A549 (cell line): ENCODE results near the gene BLCAP. TPM values are rescaled to one million over a fixed set of nuclear protein-coding genes. Genes with fewer than 3 reads are reported as not detected.
"Not testable (repeated sequence)": the region's sequence is repeated elsewhere in the genome, so short reads cannot be mapped to it uniquely, and the experiment has no call there.

Source experiments
- ATAC-seq, 2 experiments: fragments of 200-7000 bp in 1 of 2; fragments of >200 bp in 1 of 2; cut with Nextera tagmentation in 1 of 2; cut with Tn5 transposase in 1 of 2; 3 replicates each; pipeline versions ENCODE4 v1.8.0 to v1.9.1; 2018 to 2020; ENCODE audit warnings: mild to moderate bottlenecking in 1 of 2, moderate library complexity in 1 of 2
- CTCF ChIA-PET: fragments of 300-600 bp; sonication (Branson Sonifier 250); formaldehyde crosslinking; extraction: SDS; loops from one replicate; lab custom pipeline; 2021; ENCODE audit warnings: antibody characterized with exemption, inconsistent platforms; lab: Yijun Ruan, JAX
- POLR2A ChIA-PET: fragments of 350-600 bp; formaldehyde crosslinking; extraction: SDS; loops from one replicate; lab custom pipeline; 2021; ENCODE audit warnings: antibody characterized with exemption, inconsistent platforms; lab: Yijun Ruan, JAX
- DNase-seq, 2 experiments: peaks; one replicate each; pipeline versions ENCODE4 v3.0.0 to v3.0.0-alpha.2; 2011 to 2016; ENCODE audit warnings: low read depth in 1 of 2, low spot score in 1 of 2
- FAIRE-seq: peaks from 2 replicates; lab custom pipeline; 2011; peaks lifted over from hg19 to GRCh38; lab: Jason Lieb, UNC
- H3K27ac ChIP-seq, 2 experiments: fragments of >200 bp; sonication (Bioruptor Twin); formaldehyde crosslinking; 3 replicates each; pipeline ENCODE4 v1.5.1; 2016 to 2017
- H3K4me1 ChIP-seq: fragments of >200 bp; sonication (Bioruptor Twin); formaldehyde crosslinking; 3 replicates; pipeline ENCODE4 v1.6.1; 2016
- H3K4me2 ChIP-seq: fragments of >200 bp; sonication (Bioruptor Twin); formaldehyde crosslinking; 3 replicates; pipeline ENCODE4 v1.6.1; 2016
- H3K4me3 ChIP-seq: fragments of >200 bp; sonication (Bioruptor Twin); formaldehyde crosslinking; 3 replicates; pipeline ENCODE4 v1.5.1; 2016
- H3K9me3 ChIP-seq: fragments of >200 bp; sonication (Bioruptor Twin); formaldehyde crosslinking; 3 replicates; pipeline ENCODE4 v1.6.1; 2016
- BHLHE40 ChIP-seq: IDR thresholded peaks from 2 replicates; pipeline ENCODE4 v1.6.1; 2012; ENCODE audit warnings: low read depth, low read length, inconsistent platforms
- CBX2 ChIP-seq: fragments of 200-600 bp; sonication (generic); IDR thresholded peaks from 2 replicates; pipeline ENCODE4 v1.6.1; 2016; ENCODE audit warnings: low read depth, mild to moderate bottlenecking, borderline replicate concordance
- CEBPB ChIP-seq, 2 experiments: fragments of >200 bp in 1 of 2; sonication (Bioruptor Twin) in 1 of 2; formaldehyde crosslinking in 1 of 2; IDR thresholded peaks; 2 replicates each; pipeline ENCODE4 v1.6.1; 2012 to 2016
- CHD2 ChIP-seq: fragments of 150-350 bp; IDR thresholded peaks from 2 replicates; pipeline ENCODE4 v1.6.1; 2014; ENCODE audit warnings: low read length; ENCODE audit not compliant: partially characterized antibody
- EHF ChIP-seq: fragments of 250-450 bp; sonication (Bioruptor Pico); IDR thresholded peaks from 2 replicates; pipeline ENCODE4 v1.5.0; 2020; ENCODE audit warnings: mild to moderate bottlenecking
- ELK1 ChIP-seq: fragments of 150-350 bp; IDR thresholded peaks from 2 replicates; pipeline ENCODE4 v1.6.1; 2014; ENCODE audit warnings: low read depth, mild to moderate bottlenecking, low read length
- EP300 ChIP-seq, 2 experiments: fragments of >200 bp; sonication (Bioruptor Twin); formaldehyde crosslinking; IDR thresholded peaks; 2 replicates in 1 of 2; 3 replicates in 1 of 2; pipeline ENCODE4 v1.6.1; 2016 to 2017
- FOXS1 ChIP-seq: fragments of 250-450 bp; sonication (Bioruptor Pico); IDR thresholded peaks from 2 replicates; pipeline ENCODE4 v1.5.0; 2020; ENCODE audit warnings: mild to moderate bottlenecking, moderate library complexity
- GATA3 ChIP-seq: IDR thresholded peaks from 2 replicates; pipeline ENCODE4 v1.6.1; 2012; ENCODE audit warnings: borderline replicate concordance
- HEYL ChIP-seq: fragments of 250-450 bp; sonication (Bioruptor Pico); IDR thresholded peaks from 2 replicates; pipeline ENCODE4 v1.8.0; 2021; ENCODE audit warnings: mild to moderate bottlenecking, moderate library complexity
- HMGXB4 ChIP-seq: fragments of 250-450 bp; sonication (Bioruptor Pico); IDR thresholded peaks from 2 replicates; pipeline ENCODE4 v1.5.0; 2021; ENCODE audit warnings: mild to moderate bottlenecking, moderate library complexity, borderline replicate concordance
- HOXB13 ChIP-seq: fragments of 250-450 bp; sonication (Bioruptor Pico); IDR thresholded peaks from 2 replicates; pipeline ENCODE4 v1.5.0; 2020; ENCODE audit warnings: low read depth, mild to moderate bottlenecking, moderate library complexity
- KDM5A ChIP-seq: fragments of 200-600 bp; sonication (generic); IDR thresholded peaks from 2 replicates; pipeline ENCODE4 v1.6.1; 2016; ENCODE audit warnings: antibody characterized with exemption, mild to moderate bottlenecking
- MAX ChIP-seq: IDR thresholded peaks from 2 replicates; pipeline ENCODE4 v1.6.1; 2012
- NFE2L2 ChIP-seq: fragments of 150-350 bp; conservative IDR thresholded peaks from 2 replicates; pipeline ENCODE4 v1.6.1; 2014; ENCODE audit warnings: low read length
- NPAS2 ChIP-seq: fragments of 250-450 bp; sonication (Bioruptor Pico); IDR thresholded peaks from 2 replicates; pipeline ENCODE4 v1.8.0; 2022; ENCODE audit warnings: mild to moderate bottlenecking, moderate library complexity, borderline replicate concordance
- RAD21 ChIP-seq, 2 experiments: fragments of >200 bp in 1 of 2; sonication (Bioruptor Twin) in 1 of 2; formaldehyde crosslinking in 1 of 2; IDR thresholded peaks in 1 of 2; conservative IDR thresholded peaks in 1 of 2; 2 replicates in 1 of 2; 3 replicates in 1 of 2; pipeline ENCODE4 v1.6.1; 2012 to 2018; ENCODE audit warnings: inconsistent platforms in 1 of 2
- RARB ChIP-seq: fragments of 250-450 bp; sonication (Bioruptor Pico); IDR thresholded peaks from 2 replicates; pipeline ENCODE4 v1.8.0; 2021; ENCODE audit warnings: mild to moderate bottlenecking, moderate library complexity
- RCOR1 ChIP-seq: fragments of 150-350 bp; IDR thresholded peaks from 2 replicates; pipeline ENCODE4 v1.6.1; 2014; ENCODE audit warnings: antibody characterized with exemption, low read length, low read depth
- RFX5 ChIP-seq: fragments of 450-650 bp; IDR thresholded peaks from 2 replicates; pipeline ENCODE4 v1.7.1; 2014; ENCODE audit warnings: antibody characterized with exemption, mild to moderate bottlenecking, moderate library complexity
- SMC3 ChIP-seq: fragments of >200 bp; sonication (Bioruptor Twin); formaldehyde crosslinking; IDR thresholded peaks from 3 replicates; pipeline ENCODE4 v1.6.1; 2018; ENCODE audit warnings: inconsistent platforms
- ZC3H11A ChIP-seq: fragments of 450-650 bp; IDR thresholded peaks from 2 replicates; pipeline ENCODE4 v1.6.1; 2014; ENCODE audit warnings: antibody characterized with exemption, mild to moderate bottlenecking
- ZFP36 ChIP-seq: fragments of 450-650 bp; IDR thresholded peaks from 2 replicates; pipeline ENCODE4 v1.6.1; 2014; ENCODE audit warnings: borderline replicate concordance; ENCODE audit not compliant: partially characterized antibody
- WGBS: methylation state at CpG from one replicate; pipeline ENCODE4 v1.1.6; 2017; ENCODE audit errors: missing lambda C conversion rate; 5-methylcytosine and 5-hydroxymethylcytosine counted together
- polyA plus RNA-seq, 4 experiments: library from polyadenylated mRNA; depleted of rRNA in 3 of 4; stranded (reverse); fragments of >200 nt; fragmentation: RNase III in 1 of 4; extraction: RNeasy Plus Mini Kit Qiagen cat#74134 plus additional on column Dnase treatment in 1 of 4; gene quantifications; 2 replicates in 3 of 4; 3 replicates in 1 of 4; pipeline ENCODE4 v1.2.3, GENCODE V29; 2011 to 2017

The BLCAP gene
- polyA plus RNA-seq, 2 of the 4 experiments (the other 2 are of a cell fraction), result 30.3 to 49.0 TPM

GRCh38 chr20:37558779-37559178 is 31.1 kb upstream of the BLCAP start:
- H3K4me2 ChIP-seq, result no peak overlapping the region
- 58% methylated on average over 4 of the region's 4 CpGs for WGBS
- FAIRE-seq (no peak), DNase-seq (no peak), ATAC-seq (no peak)
- no peaks in the 10 kb centered on the region for H3K9me3 ChIP-seq
- no peak overlapping the region for H3K4me3 ChIP-seq
- no peak overlapping the region for H3K27ac ChIP-seq
- no peak for TF ChIP-seq CBX2
- TF ChIP-seq RARB (CRISPR knock-in tag), result no peak
- TF ChIP-seq HEYL (CRISPR knock-in tag), result no peak
- no peak for TF ChIP-seq ELK1
- TF ChIP-seq KDM5A, result no peak
- no peak for TF ChIP-seq RFX5
- TF ChIP-seq CEBPB (IDR thresholded peaks at IDR 0.05), result no peak
- TF ChIP-seq MAX, result no peak
- no peak for TF ChIP-seq BHLHE40
- TF ChIP-seq HOXB13 (CRISPR knock-in tag), result no peak
- TF ChIP-seq, all 56 proteins: peak for 0
- ChIA-PET POLR2A (no interaction called here), CTCF (interaction anchor here (1.3 kb wide), 1 partner anchor 288 kb away, joined by 4 read pairs; no protein-coding TSS in a partner anchor)
- no peaks in the 10 kb centered on the region for H3K4me1 ChIP-seq

GRCh38 chr20:37558306-37558705 is 30.6 kb upstream of the BLCAP start:
- H3K4me3 ChIP-seq, result no peak overlapping the region
- no peaks in the 10 kb centered on the region for H3K4me1 ChIP-seq
- no peak for FAIRE-seq
- H3K27ac ChIP-seq, result no peak overlapping the region
- POLR2A ChIA-PET, result no interaction called here
- TF ChIP-seq CEBPB (IDR thresholded peaks at IDR 0.05), result no peak
- TF ChIP-seq GATA3, result no peak
- TF ChIP-seq ZC3H11A, result no peak
- TF ChIP-seq CHD2, result no peak
- TF ChIP-seq ZFP36, result no peak
- TF ChIP-seq BHLHE40, result no peak
- no peak for TF ChIP-seq NPAS2 (CRISPR knock-in tag)
- no peak for TF ChIP-seq MAX
- TF ChIP-seq SMC3, result no peak
- no peak for TF ChIP-seq EP300 (IDR thresholded peaks at IDR 0.05)
- no peak for TF ChIP-seq EHF
- TF ChIP-seq FOXS1 (CRISPR knock-in tag), result no peak
- 51% methylated on average over 4 of the region's 4 CpGs for WGBS
- no peak for ATAC-seq
- no peaks in the 10 kb centered on the region for H3K9me3 ChIP-seq
- CTCF ChIA-PET, result interaction anchor here (1.3 kb wide), 1 partner anchor 288 kb away, joined by 4 read pairs; no protein-coding TSS in a partner anchor
- DNase-seq, result no peak
- H3K4me2 ChIP-seq, result no peak overlapping the region

GRCh38 chr20:37556538-37556937 is 28.9 kb upstream of the BLCAP start:
- H3K9me3 ChIP-seq, result no peaks in the 10 kb centered on the region
- FAIRE-seq, result no peak
- CTCF ChIA-PET, result interaction anchor here (2.8 kb wide), 1 partner anchor 9 kb away, joined by 32 read pairs; no protein-coding TSS in a partner anchor
- POLR2A ChIA-PET, result no interaction called here
- TF ChIP-seq RAD21 (conservative IDR thresholded peaks at IDR 0.05 in 1 of 2, IDR thresholded peaks at IDR 0.05 in 1 of 2), result no peak
- no peak for TF ChIP-seq HMGXB4 (CRISPR knock-in tag)
- no peak for TF ChIP-seq NFE2L2
- no peak for TF ChIP-seq RCOR1
- no peak for TF ChIP-seq KDM5A
- TF ChIP-seq, all 56 proteins: peak for 0
- no peak overlapping the region for H3K4me2 ChIP-seq
- no peak overlapping the region for H3K27ac ChIP-seq
- H3K4me3 ChIP-seq, result no peak overlapping the region
- DNase-seq, result no peak
- WGBS, result 66% methylated on average over 6 of the region's 6 CpGs
- ATAC-seq, result no peak
- H3K4me1 ChIP-seq, result no peaks in the 10 kb centered on the region; the same call in 2 of the 3 replicates

- FAIRE-seq, H3K4me3 ChIP-seq, DNase-seq, POLR2A ChIA-PET, H3K4me1 ChIP-seq, H3K4me2 ChIP-seq, H3K27ac ChIP-seq, H3K9me3 ChIP-seq, ATAC-seq: not testable (repeated sequence)
- CTCF ChIA-PET, result interaction anchor here (0.6 to 2.8 kb wide), 6 partner anchors 10 to 409 kb away, joined by 3 to 32 read pairs (median 4); no protein-coding TSS in a partner anchor
- WGBS, result 66% methylated on average over 13 of the region's 13 CpGs
Observed at GRCh38 chr20:37554721-37555298, 27.1 kb upstream of the BLCAP start.
